Erythroblast (primary cell): Measurements from ENCODE around the gene FAM25A.
"Not testable (repeated sequence)": the region's sequence is repeated elsewhere in the genome, so short reads cannot be mapped to it uniquely, and the experiment has no call there.

Experiments used
- DNase-seq, 2 experiments: peaks; one replicate each; lab custom pipeline; 2025; lab: John Stamatoyannopoulos, UW
- GATA1 ChIP-seq: IDR thresholded peaks from 2 replicates; pipeline ENCODE4 v1.6.1; 2011; ENCODE audit warnings: low read depth, mild to moderate bottlenecking, control low read depth, low read length, moderate library complexity
- POLR2A ChIP-seq: IDR thresholded peaks from 2 replicates; pipeline ENCODE4 v1.6.1; 2011; ENCODE audit warnings: mild to moderate bottlenecking, low read length

The FAM25A gene

GRCh38 chr10:86992929-86993328 lies 27.2 kb upstream of the FAM25A start:
- no peak for TF ChIP-seq POLR2A
- no peak for TF ChIP-seq GATA1
- no peak for DNase-seq

- DNase-seq: not testable (repeated sequence)
Observed at GRCh38 chr10:86999802-87000403, 20.2 kb upstream of the FAM25A start.

- TF ChIP-seq GATA1 (no peak), POLR2A (no peak)
- DNase-seq: no peak
Observed at GRCh38 chr10:87000491-87000890, 19.6 kb upstream of the FAM25A start.

- DNase-seq: not testable (repeated sequence)
Observed at GRCh38 chr10:87007124-87007523, 13.0 kb upstream of the FAM25A start.

GRCh38 chr10:87007674-87008073 lies 12.4 kb upstream of the FAM25A start:
- DNase-seq: not testable (repeated sequence)

GRCh38 chr10:87008303-87008702 lies 11.8 kb upstream of the FAM25A start:
- DNase-seq: not testable (repeated sequence)

- not testable (repeated sequence) for DNase-seq
Observed at GRCh38 chr10:87009134-87009696, 10.9 kb upstream of the FAM25A start.

- not testable (repeated sequence) for DNase-seq
Observed at GRCh38 chr10:87013528-87013927, 6.6 kb upstream of the FAM25A start.

- DNase-seq: not testable (repeated sequence)
Observed at GRCh38 chr10:87014986-87015716, 4.9 kb upstream of the FAM25A start.

- not testable (repeated sequence) for DNase-seq
Observed at GRCh38 chr10:87018127-87018526, 2.0 kb upstream of the FAM25A start.

GRCh38 chr10:87019066-87019465 lies 1.0 kb upstream of the FAM25A start:
- DNase-seq: not testable (repeated sequence)

GRCh38 chr10:87019504-87019903 lies 590 bp upstream of the FAM25A start:
- DNase-seq: not testable (repeated sequence)

GRCh38 chr10:87025285-87025958 lies 5.3 kb downstream of the FAM25A start:
- DNase-seq: peak; percentile 13 to 58

GRCh38 chr10:87026747-87027508 lies 6.8 kb downstream of the FAM25A start:
- DNase-seq: not testable (repeated sequence)

- not testable (repeated sequence) for DNase-seq
Observed at GRCh38 chr10:87030419-87030818, 10.3 kb downstream of the FAM25A start.
